ENCODE data around the gene USP10.
"Not testable (repeated sequence)": the region's sequence is repeated elsewhere in the genome, so short reads cannot be mapped to it uniquely, and the experiment has no call there.

USP10 gene

DNA sequence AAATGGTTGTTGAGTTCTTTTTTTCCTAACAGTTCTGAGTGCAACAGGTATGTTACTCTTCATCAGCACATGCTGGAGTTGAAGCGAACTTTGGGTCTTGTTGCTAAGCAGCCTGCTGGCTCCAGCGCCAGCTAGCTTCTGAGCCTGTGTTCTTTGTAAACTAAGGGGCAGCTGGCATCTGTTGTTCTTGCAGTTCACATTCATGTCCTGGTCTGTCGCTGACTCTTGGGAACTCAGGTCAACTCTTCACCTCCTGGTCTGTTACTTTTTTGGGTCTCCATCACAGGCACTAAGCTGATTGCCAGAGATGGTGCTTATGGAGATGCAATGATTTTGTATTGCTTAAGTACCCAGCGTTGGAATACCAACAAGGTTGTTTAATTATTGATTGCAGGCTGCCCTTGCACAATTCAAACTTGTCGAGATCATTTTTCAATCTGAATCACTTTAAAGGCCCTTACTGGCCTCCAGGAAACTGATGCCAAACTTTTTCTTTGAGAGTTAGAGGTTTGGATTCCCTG lies 40.9 kb downstream of the USP10 start:
- peaks cover 38% of the 10 kb centered on the region for H3K36me3 ChIP-seq (ENCODE audit: control insufficient read depth, insufficient read depth, low read length)
- no peaks in the 10 kb centered on the region for H3K9me3 ChIP-seq (ENCODE audit: control insufficient read depth, insufficient read depth, low read depth, low read length)
- H3K27me3 ChIP-seq (ENCODE audit: control insufficient read depth, insufficient read depth, low read length), result no peaks in the 10 kb centered on the region
- H3K27ac ChIP-seq (ENCODE audit: low read depth, low read length), result no peak overlapping the region
- H3K4me1 ChIP-seq (ENCODE audit: control insufficient read depth, insufficient read depth, low read length), result peaks cover 41% of the 10 kb centered on the region
- no peak overlapping the region for H3K9ac ChIP-seq (ENCODE audit: low read length)
- no peak overlapping the region for H3K4me3 ChIP-seq (ENCODE audit: low read depth, low read length)

DNA sequence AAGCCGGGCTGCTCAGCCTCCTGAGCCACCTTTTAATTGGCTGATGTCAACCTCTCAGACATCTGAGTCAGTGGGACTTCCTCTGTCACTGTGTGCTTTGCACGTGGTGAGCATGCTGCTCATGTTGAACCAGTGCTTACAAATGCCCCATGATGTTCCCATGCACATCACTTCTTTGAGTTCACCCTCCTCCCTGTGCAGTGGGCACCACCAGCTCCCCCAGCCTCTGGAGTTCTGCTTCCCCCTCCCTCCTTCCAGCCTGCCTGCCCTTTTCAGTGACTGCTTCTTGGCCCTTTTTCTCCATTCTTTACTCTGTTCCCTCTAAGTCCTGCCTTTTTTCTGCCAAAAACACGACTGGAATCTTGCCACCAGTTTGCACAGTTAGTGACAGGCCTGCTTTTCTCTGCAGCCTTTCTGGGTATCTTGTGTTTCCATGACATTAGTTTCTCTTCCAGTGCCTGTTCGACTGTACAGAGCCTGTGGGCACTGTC lies 41.6 kb downstream of the USP10 start:
- no peaks in the 10 kb centered on the region for H3K27me3 ChIP-seq (ENCODE audit: control insufficient read depth, insufficient read depth, low read length)
- no peak overlapping the region for H3K9ac ChIP-seq (ENCODE audit: low read length)
- no peak overlapping the region for H3K4me3 ChIP-seq (ENCODE audit: low read depth, low read length)
- H3K9me3 ChIP-seq (ENCODE audit: control insufficient read depth, insufficient read depth, low read depth, low read length), result no peaks in the 10 kb centered on the region
- H3K4me1 ChIP-seq (ENCODE audit: control insufficient read depth, insufficient read depth, low read length), result peaks cover 34% of the 10 kb centered on the region
- no peak overlapping the region for H3K27ac ChIP-seq (ENCODE audit: low read depth, low read length)
- peaks cover 44% of the 10 kb centered on the region for H3K36me3 ChIP-seq (ENCODE audit: control insufficient read depth, insufficient read depth, low read length)

GRCh38 chr16:84742641-84743092 lies 42.9 kb downstream of the USP10 start:
- Histone ChIP-seq H3K27me3 (ENCODE audit: control insufficient read depth, insufficient read depth, low read length) (no peaks in the 10 kb centered on the region), H3K9me3 (ENCODE audit: control insufficient read depth, insufficient read depth, low read depth, low read length) (no peaks in the 10 kb centered on the region), H3K4me1 (ENCODE audit: control insufficient read depth, insufficient read depth, low read length) (peaks cover 24% of the 10 kb centered on the region; the same call in 1 of the 2 replicates), H3K36me3 (ENCODE audit: control insufficient read depth, insufficient read depth, low read length) (peaks cover 48% of the 10 kb centered on the region), H3K4me3 (ENCODE audit: low read depth, low read length) (no peak overlapping the region), H3K9ac (ENCODE audit: low read length) (no peak overlapping the region), H3K27ac (ENCODE audit: low read depth, low read length) (no peak overlapping the region)

GRCh38 chr16:84746231-84746630 lies 46.4 kb downstream of the USP10 start:
- Histone ChIP-seq H3K9ac (ENCODE audit: low read length) (no peak overlapping the region), H3K4me3 (ENCODE audit: low read depth, low read length) (no peak overlapping the region), H3K27ac (ENCODE audit: low read depth, low read length) (no peak overlapping the region), H3K36me3 (ENCODE audit: control insufficient read depth, insufficient read depth, low read length) (peaks cover 45% of the 10 kb centered on the region), H3K4me1 (ENCODE audit: control insufficient read depth, insufficient read depth, low read length) (peaks cover 8% of the 10 kb centered on the region; the same call in 1 of the 2 replicates), H3K9me3 (ENCODE audit: control insufficient read depth, insufficient read depth, low read depth, low read length) (no peaks in the 10 kb centered on the region), H3K27me3 (ENCODE audit: control insufficient read depth, insufficient read depth, low read length) (no peaks in the 10 kb centered on the region)

DNA sequence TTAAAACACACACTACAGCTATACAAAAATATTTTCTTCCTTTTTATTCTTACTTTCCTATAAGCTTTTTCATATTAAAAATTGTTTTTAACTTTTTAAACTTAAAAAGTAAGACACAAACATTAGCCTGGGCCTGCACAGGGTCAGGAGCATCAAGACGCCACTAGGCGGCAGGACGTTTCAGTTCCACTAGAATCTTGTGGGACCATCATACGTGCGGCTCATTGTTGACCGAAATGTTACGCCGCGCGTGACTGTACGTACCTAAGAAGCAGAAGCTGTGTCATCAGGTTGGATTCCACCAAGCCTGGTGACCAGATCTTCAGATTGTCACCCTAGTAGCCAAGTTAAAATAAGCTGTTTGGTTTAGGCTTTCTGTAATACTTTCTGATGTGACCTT lies 47.1 kb downstream of the USP10 start:
- Histone ChIP-seq H3K9me3 (ENCODE audit: control insufficient read depth, insufficient read depth, low read depth, low read length) (no peaks in the 10 kb centered on the region), H3K4me3 (ENCODE audit: low read depth, low read length) (no peak overlapping the region), H3K4me1 (ENCODE audit: control insufficient read depth, insufficient read depth, low read length) (peaks cover 8% of the 10 kb centered on the region; the same call in 1 of the 2 replicates), H3K27me3 (ENCODE audit: control insufficient read depth, insufficient read depth, low read length) (no peaks in the 10 kb centered on the region), H3K36me3 (ENCODE audit: control insufficient read depth, insufficient read depth, low read length) (peaks cover 39% of the 10 kb centered on the region), H3K9ac (ENCODE audit: low read length) (no peak overlapping the region), H3K27ac (ENCODE audit: low read depth, low read length) (no peak overlapping the region)

GRCh38 chr16:84748247-84748646 lies 48.4 kb downstream of the USP10 start:
- H3K4me1 ChIP-seq (ENCODE audit: control insufficient read depth, insufficient read depth, low read length); H3K27ac ChIP-seq (ENCODE audit: low read depth, low read length); H3K27me3 ChIP-seq (ENCODE audit: control insufficient read depth, insufficient read depth, low read length); H3K4me3 ChIP-seq (ENCODE audit: low read depth, low read length); H3K9me3 ChIP-seq (ENCODE audit: control insufficient read depth, insufficient read depth, low read depth, low read length); H3K9ac ChIP-seq (ENCODE audit: low read length): not testable (repeated sequence)
- peaks cover 34% of the 10 kb centered on the region for H3K36me3 ChIP-seq (ENCODE audit: control insufficient read depth, insufficient read depth, low read length)

DNA sequence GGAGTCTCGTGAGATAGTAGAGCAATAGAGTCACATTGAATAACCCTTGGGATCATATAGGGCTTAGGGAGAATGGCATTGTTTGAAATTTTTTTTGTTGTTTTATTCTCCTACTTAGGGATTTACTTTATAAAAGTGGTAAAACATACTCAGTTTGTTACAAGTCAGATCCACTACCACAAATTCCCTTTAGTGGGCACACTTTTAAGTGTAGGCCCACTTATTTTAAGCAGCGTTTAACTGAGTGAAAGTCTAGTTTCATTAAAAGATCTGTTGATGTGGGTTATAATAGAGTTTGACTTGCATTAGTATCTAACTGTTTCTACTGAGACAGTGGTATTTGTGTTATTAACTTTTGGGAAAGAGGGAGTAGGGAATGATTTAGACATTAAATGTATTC lies 49.3 kb downstream of the USP10 start:
- no peak overlapping the region for H3K9ac ChIP-seq (ENCODE audit: low read length)
- peaks cover 4% of the 10 kb centered on the region for H3K4me1 ChIP-seq (ENCODE audit: control insufficient read depth, insufficient read depth, low read length)
- H3K9me3 ChIP-seq (ENCODE audit: control insufficient read depth, insufficient read depth, low read depth, low read length), result no peaks in the 10 kb centered on the region
- H3K36me3 ChIP-seq (ENCODE audit: control insufficient read depth, insufficient read depth, low read length), result peaks cover 34% of the 10 kb centered on the region
- no peak overlapping the region for H3K4me3 ChIP-seq (ENCODE audit: low read depth, low read length)
- no peak overlapping the region for H3K27ac ChIP-seq (ENCODE audit: low read depth, low read length)
- no peaks in the 10 kb centered on the region for H3K27me3 ChIP-seq (ENCODE audit: control insufficient read depth, insufficient read depth, low read length)

DNA sequence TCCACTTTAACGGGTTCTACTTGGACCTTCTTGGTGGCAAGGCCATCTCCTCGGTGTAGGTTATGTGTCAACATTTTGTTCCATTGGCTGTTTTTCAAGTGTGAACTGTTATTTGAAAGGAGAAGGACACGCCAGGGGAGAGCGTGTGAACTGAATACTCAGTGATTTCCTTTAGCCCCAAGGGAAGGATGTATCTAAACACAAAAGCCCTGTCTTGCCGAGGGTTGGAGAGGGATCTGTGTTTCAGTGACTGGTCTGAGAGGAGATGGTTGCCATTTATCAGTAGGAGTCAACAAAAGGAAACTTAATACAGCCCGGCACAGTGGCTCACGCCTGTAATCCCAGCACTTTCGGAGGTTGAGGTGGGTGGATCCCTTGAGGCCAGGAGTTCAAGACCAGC lies 50.0 kb downstream of the USP10 start:
- no peak overlapping the region for H3K4me3 ChIP-seq (ENCODE audit: low read depth, low read length)
- no peaks in the 10 kb centered on the region for H3K27me3 ChIP-seq (ENCODE audit: control insufficient read depth, insufficient read depth, low read length)
- H3K4me1 ChIP-seq (ENCODE audit: control insufficient read depth, insufficient read depth, low read length), result peaks cover 10% of the 10 kb centered on the region
- no peak overlapping the region for H3K27ac ChIP-seq (ENCODE audit: low read depth, low read length)
- peaks cover 28% of the 10 kb centered on the region for H3K36me3 ChIP-seq (ENCODE audit: control insufficient read depth, insufficient read depth, low read length)
- H3K9me3 ChIP-seq (ENCODE audit: control insufficient read depth, insufficient read depth, low read depth, low read length), result no peaks in the 10 kb centered on the region
- H3K9ac ChIP-seq (ENCODE audit: low read length), result no peak overlapping the region

- Histone ChIP-seq H3K4me1 (ENCODE audit: control insufficient read depth, insufficient read depth, low read length) (peaks cover 15% of the 10 kb centered on the region), H3K9ac (ENCODE audit: low read length) (no peak overlapping the region), H3K27me3 (ENCODE audit: control insufficient read depth, insufficient read depth, low read length) (no peaks in the 10 kb centered on the region), H3K27ac (ENCODE audit: low read depth, low read length) (no peak overlapping the region), H3K9me3 (ENCODE audit: control insufficient read depth, insufficient read depth, low read depth, low read length) (no peaks in the 10 kb centered on the region), H3K36me3 (ENCODE audit: control insufficient read depth, insufficient read depth, low read length) (peaks cover 27% of the 10 kb centered on the region), H3K4me3 (ENCODE audit: low read depth, low read length) (no peak overlapping the region)
Observed at GRCh38 chr16:84750575-84750974, 50.8 kb downstream of the USP10 start.

DNA sequence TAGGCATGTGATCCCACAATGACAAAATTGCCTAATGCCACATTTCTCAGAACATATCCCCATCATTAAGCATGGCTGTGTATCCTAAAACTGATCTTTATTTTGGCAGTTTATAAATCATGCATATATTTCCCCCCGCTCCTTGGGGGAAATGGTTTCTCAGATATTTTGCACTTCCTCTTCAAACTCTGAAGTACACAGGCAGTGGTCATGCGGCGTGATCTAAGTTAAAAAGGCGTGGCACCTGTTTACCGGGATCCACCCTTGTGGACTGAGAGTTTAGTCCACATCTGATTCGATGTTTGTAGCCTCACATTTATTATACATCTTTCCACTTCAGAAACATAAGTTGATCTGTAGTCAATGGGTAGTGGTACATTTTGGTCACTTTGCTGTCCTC lies 51.4 kb downstream of the USP10 start:
- Histone ChIP-seq H3K4me3 (ENCODE audit: low read depth, low read length) (no peak overlapping the region), H3K27me3 (ENCODE audit: control insufficient read depth, insufficient read depth, low read length) (no peaks in the 10 kb centered on the region), H3K36me3 (ENCODE audit: control insufficient read depth, insufficient read depth, low read length) (peaks cover 22% of the 10 kb centered on the region), H3K27ac (ENCODE audit: low read depth, low read length) (no peak overlapping the region), H3K9ac (ENCODE audit: low read length) (no peak overlapping the region), H3K9me3 (ENCODE audit: control insufficient read depth, insufficient read depth, low read depth, low read length) (no peaks in the 10 kb centered on the region), H3K4me1 (ENCODE audit: control insufficient read depth, insufficient read depth, low read length) (peaks cover 15% of the 10 kb centered on the region)

GRCh38 chr16:84751947-84752346 lies 52.1 kb downstream of the USP10 start:
- H3K4me1 ChIP-seq (ENCODE audit: control insufficient read depth, insufficient read depth, low read length), result peaks cover 15% of the 10 kb centered on the region
- no peak overlapping the region for H3K9ac ChIP-seq (ENCODE audit: low read length)
- H3K36me3 ChIP-seq (ENCODE audit: control insufficient read depth, insufficient read depth, low read length), result peaks cover 17% of the 10 kb centered on the region
- no peak overlapping the region for H3K27ac ChIP-seq (ENCODE audit: low read depth, low read length)
- H3K27me3 ChIP-seq (ENCODE audit: control insufficient read depth, insufficient read depth, low read length), result no peaks in the 10 kb centered on the region
- no peak overlapping the region for H3K4me3 ChIP-seq (ENCODE audit: low read depth, low read length)
- no peaks in the 10 kb centered on the region for H3K9me3 ChIP-seq (ENCODE audit: control insufficient read depth, insufficient read depth, low read depth, low read length)
